GM12872 (cell line): Measurements from ENCODE around the gene ITSN1.

Experiments
- TF ChIP-seq, protein P1 (sequence below): IDR thresholded peaks from 3 replicates; pipeline ENCODE4 v1.5.1; 2011; ENCODE audit warnings: low read depth, mild to moderate bottlenecking, low read length, moderate library complexity; ENCODE audit not compliant: insufficient read depth

The ITSN1 gene

DNA sequence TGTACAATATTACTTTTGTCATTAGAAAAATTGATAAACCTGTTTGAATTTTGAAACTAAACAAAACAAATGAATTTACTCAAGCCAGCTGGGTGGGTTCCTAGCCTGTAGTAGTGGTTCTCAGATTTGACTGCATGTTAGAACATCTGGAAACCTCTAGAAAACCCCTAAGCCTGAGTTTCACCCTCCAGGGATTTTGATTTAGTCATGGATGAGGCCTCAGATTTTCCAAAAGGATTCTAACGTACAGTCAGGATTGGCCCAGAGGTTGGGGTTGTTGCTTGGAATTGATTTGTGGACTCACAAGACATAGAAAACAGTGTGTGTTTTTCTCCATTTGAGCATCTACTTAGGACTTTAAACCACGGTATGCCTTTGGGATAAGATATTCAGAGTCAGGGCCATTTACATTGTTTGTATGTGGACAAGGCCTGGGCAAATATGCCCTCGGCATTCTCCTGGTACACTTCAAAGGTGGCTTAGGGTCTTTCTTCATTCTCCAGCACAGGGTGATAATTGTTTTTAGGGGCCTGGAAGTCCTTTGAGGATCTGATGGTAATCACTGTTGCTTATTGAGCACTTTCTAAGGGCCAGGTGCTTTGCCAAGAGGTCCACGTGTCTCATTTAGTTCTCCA is 230.7 kb downstream of the ITSN1 start:
- TF ChIP-seq, protein P1, sequence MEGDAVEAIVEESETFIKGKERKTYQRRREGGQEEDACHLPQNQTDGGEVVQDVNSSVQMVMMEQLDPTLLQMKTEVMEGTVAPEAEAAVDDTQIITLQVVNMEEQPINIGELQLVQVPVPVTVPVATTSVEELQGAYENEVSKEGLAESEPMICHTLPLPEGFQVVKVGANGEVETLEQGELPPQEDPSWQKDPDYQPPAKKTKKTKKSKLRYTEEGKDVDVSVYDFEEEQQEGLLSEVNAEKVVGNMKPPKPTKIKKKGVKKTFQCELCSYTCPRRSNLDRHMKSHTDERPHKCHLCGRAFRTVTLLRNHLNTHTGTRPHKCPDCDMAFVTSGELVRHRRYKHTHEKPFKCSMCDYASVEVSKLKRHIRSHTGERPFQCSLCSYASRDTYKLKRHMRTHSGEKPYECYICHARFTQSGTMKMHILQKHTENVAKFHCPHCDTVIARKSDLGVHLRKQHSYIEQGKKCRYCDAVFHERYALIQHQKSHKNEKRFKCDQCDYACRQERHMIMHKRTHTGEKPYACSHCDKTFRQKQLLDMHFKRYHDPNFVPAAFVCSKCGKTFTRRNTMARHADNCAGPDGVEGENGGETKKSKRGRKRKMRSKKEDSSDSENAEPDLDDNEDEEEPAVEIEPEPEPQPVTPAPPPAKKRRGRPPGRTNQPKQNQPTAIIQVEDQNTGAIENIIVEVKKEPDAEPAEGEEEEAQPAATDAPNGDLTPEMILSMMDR: no peak

DNA sequence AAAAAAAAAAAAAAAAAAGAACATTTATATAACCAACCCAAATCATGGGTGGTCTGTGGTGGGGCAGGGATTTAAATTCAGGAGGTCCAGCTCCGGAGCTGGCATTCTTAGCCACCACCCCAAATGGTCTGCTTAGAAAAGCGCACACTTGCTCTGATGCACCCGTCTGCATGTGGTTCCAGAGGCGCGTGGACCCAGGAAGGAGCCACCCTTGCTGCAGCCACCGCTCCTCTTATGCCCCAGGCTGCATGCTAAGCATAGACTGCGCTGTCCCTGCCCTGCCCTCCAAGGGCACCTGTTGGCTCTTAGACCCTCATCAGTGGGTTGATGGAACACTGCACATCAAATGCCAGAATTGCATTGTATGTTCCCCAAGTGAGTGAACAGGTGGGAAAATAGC is 231.9 kb downstream of the ITSN1 start:
- TF ChIP-seq, protein P1: no peak

GRCh38 chr21:33875026-33875695 is 232.9 kb downstream of the ITSN1 start:
- TF ChIP-seq, protein P1: no peak

GRCh38 chr21:33878824-33879223 is 236.5 kb downstream of the ITSN1 start:
- TF ChIP-seq, protein P1: no peak

- TF ChIP-seq, protein P1: no peak
These were observed 238.3 kb downstream of the ITSN1 start for GRCh38 chr21:33880626-33881025.

DNA sequence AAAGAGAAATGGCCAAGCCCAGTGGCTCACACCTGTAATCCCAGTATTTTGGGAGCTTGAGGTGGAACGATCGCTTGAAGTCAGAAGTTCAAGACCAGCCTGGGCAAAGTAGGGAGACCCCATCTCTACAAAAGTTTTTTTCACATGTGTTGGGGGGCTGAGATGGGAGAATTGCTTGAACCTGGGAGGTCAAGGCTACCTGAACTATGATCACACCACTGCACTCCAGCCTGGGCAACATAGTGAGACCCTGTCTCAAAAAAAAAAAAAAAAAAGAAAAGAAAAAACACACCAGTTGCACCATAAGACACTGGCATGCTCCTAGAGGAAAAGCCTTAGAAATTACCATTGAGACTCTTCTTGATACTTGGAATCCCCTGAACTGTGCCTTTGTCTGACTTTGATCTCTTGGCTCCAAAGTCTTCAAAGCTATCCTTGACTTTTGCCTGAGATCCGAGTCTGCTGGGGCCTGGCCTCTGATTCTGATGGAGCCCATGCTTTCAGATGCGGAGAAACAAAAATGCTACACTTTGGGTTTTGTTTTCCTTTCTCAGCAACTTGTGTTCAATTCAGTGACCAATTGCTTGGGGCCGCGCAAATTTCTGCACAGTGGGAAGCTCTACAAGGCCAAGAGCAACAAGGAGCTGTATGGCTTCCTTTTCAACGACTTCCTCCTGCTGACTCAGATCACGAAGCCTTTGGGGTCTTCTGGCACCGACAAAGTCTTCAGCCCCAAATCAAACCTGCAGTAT is 239.6 kb downstream of the ITSN1 start:
- TF ChIP-seq, protein P1: no peak

DNA sequence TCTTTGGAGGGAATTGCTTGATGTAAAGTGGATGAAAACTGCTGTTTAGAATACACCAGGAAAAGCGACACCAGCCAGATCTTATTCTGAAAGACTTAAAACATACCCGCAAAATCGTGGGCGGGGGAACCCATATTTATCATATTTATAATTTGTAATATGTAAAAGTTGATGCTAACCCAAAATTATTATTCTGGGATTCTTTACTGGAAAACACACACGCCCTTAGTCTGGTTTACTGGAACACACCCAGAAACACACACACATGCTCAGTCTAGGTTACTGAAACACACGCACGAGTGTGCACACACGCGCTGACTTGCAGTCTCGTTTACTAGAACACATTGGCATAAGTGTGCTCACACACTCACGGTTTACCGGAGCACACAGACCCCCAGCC is 240.8 kb downstream of the ITSN1 start:
- TF ChIP-seq, protein P1: no peak
